Mesendoderm (in vitro differentiated cells): ENCODE measurements around the gene MAP1B.

Experiments
- DNase-seq: peaks from one replicate; pipeline ENCODE4 v3.0.0; 2013
- H2AK5ac ChIP-seq: 2 replicates; pipeline ENCODE4 v1.6.1; 2013; ENCODE audit warnings: low read length, inconsistent platforms
- H2BK120ac ChIP-seq: 2 replicates; pipeline ENCODE4 v1.6.1; 2013; ENCODE audit warnings: low read depth, mild to moderate bottlenecking, low read length, moderate library complexity, mixed read lengths
- H2BK15ac ChIP-seq: replicated peaks from 2 replicates; pipeline ENCODE4 v1.6.1; 2013; ENCODE audit warnings: low read depth, mild to moderate bottlenecking, moderate library complexity
- H2BK5ac ChIP-seq: 2 replicates; pipeline ENCODE4 v1.6.1; 2013; ENCODE audit warnings: low read length, inconsistent platforms
- H3K18ac ChIP-seq: 2 replicates; pipeline ENCODE4 v1.6.1; 2013; ENCODE audit warnings: mild to moderate bottlenecking, low read length, mixed read lengths
- H3K23ac ChIP-seq: one replicate; pipeline ENCODE4 v1.6.1; 2013; ENCODE audit warnings: low read length
- H3K27ac ChIP-seq: 2 replicates; pipeline ENCODE4 v1.5.1; 2013; ENCODE audit warnings: low read depth, mild to moderate bottlenecking, inconsistent platforms, low read length, moderate library complexity
- H3K27me3 ChIP-seq: 2 replicates; pipeline ENCODE4 v1.6.1; 2013; ENCODE audit warnings: low read length, control low read depth, mild to moderate bottlenecking, inconsistent platforms; ENCODE audit not compliant: insufficient read depth, poor library complexity
- H3K36me3 ChIP-seq: 2 replicates; pipeline ENCODE4 v1.6.1; 2013; ENCODE audit warnings: low read length, inconsistent platforms; ENCODE audit not compliant: control insufficient read depth, insufficient read depth
- H3K4ac ChIP-seq: one replicate; pipeline ENCODE4 v1.6.1; 2013; ENCODE audit warnings: low read depth, mild to moderate bottlenecking, low read length, moderate library complexity
- H3K4me1 ChIP-seq: 2 replicates; pipeline ENCODE4 v1.6.1; 2013; ENCODE audit warnings: low read depth, low read length, inconsistent platforms; ENCODE audit not compliant: control insufficient read depth
- H3K4me2 ChIP-seq: 2 replicates; pipeline ENCODE4 v1.6.1; 2013; ENCODE audit warnings: low read length
- H3K4me3 ChIP-seq: 2 replicates; pipeline ENCODE4 v1.5.1; 2013; ENCODE audit warnings: mild to moderate bottlenecking, low read length
- H3K56ac ChIP-seq: one replicate; pipeline ENCODE4 v1.6.1; 2013; ENCODE audit warnings: low read length
- H3K79me1 ChIP-seq: 2 replicates; pipeline ENCODE4 v1.6.1; 2013; ENCODE audit warnings: low read length, inconsistent platforms
- H3K79me2 ChIP-seq: 2 replicates; pipeline ENCODE4 v1.6.1; 2013; ENCODE audit warnings: mild to moderate bottlenecking, low read length; ENCODE audit not compliant: control insufficient read depth, insufficient read depth
- H3K9ac ChIP-seq: 2 replicates; pipeline ENCODE4 v1.6.1; 2013; ENCODE audit warnings: low read length, inconsistent platforms
- H4K5ac ChIP-seq: one replicate; pipeline ENCODE4 v1.6.1; 2013; ENCODE audit warnings: low read length
- H4K8ac ChIP-seq: one replicate; pipeline ENCODE4 v1.6.1; 2013; ENCODE audit warnings: low read depth, mild to moderate bottlenecking, control low read depth, low read length, moderate library complexity
- WGBS: extraction: QIAGEN DNeasy Blood & Tissue Kit; methylation state at CpG from one replicate; pipeline ENCODE4 v1.1.7; 2013; ENCODE audit warnings: low lambda C conversion rate, missing lambda C conversion rate; ENCODE audit not compliant: insufficient coverage; ENCODE audit errors: extremely low coverage; 5-methylcytosine and 5-hydroxymethylcytosine counted together

MAP1B gene

GRCh38 chr5:72110394-72111013 is 3.2 kb downstream of the MAP1B start:
- Histone ChIP-seq H3K79me2 (peaks cover 50% of the 10 kb centered on the region), H3K4me2 (peak overlapping the region; percentile 31), H2BK120ac (no peak overlapping the region), H2BK15ac (no peak overlapping the region), H3K4me3 (no peak overlapping the region), H3K79me1 (peaks cover 27% of the 10 kb centered on the region), H3K56ac (peak overlapping the region; percentile 71), H3K4ac (no peak overlapping the region), H3K4me1 (peaks cover 15% of the 10 kb centered on the region), H3K36me3 (peaks cover 1% of the 10 kb centered on the region), H3K9ac (peak overlapping the region; percentile 37), H3K27me3 (no peaks in the 10 kb centered on the region), H4K5ac (no peak overlapping the region), H2AK5ac (no peak overlapping the region), H4K8ac (no peak overlapping the region), H3K23ac (no peak overlapping the region), H2BK5ac (no peak overlapping the region), H3K18ac (no peak overlapping the region), H3K27ac (no peak overlapping the region)
- WGBS = no CpG with 5 or more reads among the region's 9 CpGs
- DNase-seq = peak; percentile 39

- no peak overlapping the region for H2BK15ac ChIP-seq
- no peak overlapping the region for H4K5ac ChIP-seq
- H2BK5ac ChIP-seq = no peak overlapping the region
- H3K18ac ChIP-seq = no peak overlapping the region
- H3K4ac ChIP-seq = no peak overlapping the region
- no peak overlapping the region for H2AK5ac ChIP-seq
- H3K4me2 ChIP-seq = no peak overlapping the region
- no peak for DNase-seq
- H3K27ac ChIP-seq = no peak overlapping the region
- H3K4me3 ChIP-seq = no peak overlapping the region
- peaks cover 51% of the 10 kb centered on the region for H3K79me2 ChIP-seq
- H2BK120ac ChIP-seq = no peak overlapping the region
- WGBS = no CpG with 5 or more reads among the region's 1 CpG
- H3K27me3 ChIP-seq = no peaks in the 10 kb centered on the region
- H4K8ac ChIP-seq = no peak overlapping the region
- H3K56ac ChIP-seq = peak overlapping the region; percentile 63
- no peak overlapping the region for H3K9ac ChIP-seq
- H3K23ac ChIP-seq = no peak overlapping the region
- peaks cover 5% of the 10 kb centered on the region for H3K36me3 ChIP-seq
- peaks cover 30% of the 10 kb centered on the region for H3K79me1 ChIP-seq
- peaks cover 15% of the 10 kb centered on the region for H3K4me1 ChIP-seq
Observed at GRCh38 chr5:72112389-72112788, 5.1 kb downstream of the MAP1B start.

GRCh38 chr5:72114629-72115028 is 7.4 kb downstream of the MAP1B start:
- peaks cover 13% of the 10 kb centered on the region for H3K4me1 ChIP-seq

GRCh38 chr5:72115296-72115695 is 8.0 kb downstream of the MAP1B start:
- H3K79me1 ChIP-seq = peaks cover 25% of the 10 kb centered on the region
- no peaks in the 10 kb centered on the region for H3K27me3 ChIP-seq
- H4K5ac ChIP-seq = no peak overlapping the region
- DNase-seq = no peak
- H3K4me1 ChIP-seq = peaks cover 8% of the 10 kb centered on the region
- H3K23ac ChIP-seq = no peak overlapping the region
- H3K79me2 ChIP-seq = peaks cover 32% of the 10 kb centered on the region
- H3K18ac ChIP-seq = no peak overlapping the region
- no peak overlapping the region for H3K9ac ChIP-seq
- peaks cover 9% of the 10 kb centered on the region for H3K36me3 ChIP-seq
- H3K4me3 ChIP-seq = no peak overlapping the region
- H3K27ac ChIP-seq = no peak overlapping the region
- no peak overlapping the region for H2BK15ac ChIP-seq
- no peak overlapping the region for H3K56ac ChIP-seq
- H4K8ac ChIP-seq = no peak overlapping the region
- H3K4ac ChIP-seq = no peak overlapping the region
- no peak overlapping the region for H3K4me2 ChIP-seq
- no peak overlapping the region for H2BK120ac ChIP-seq
- no peak overlapping the region for H2BK5ac ChIP-seq
- H2AK5ac ChIP-seq = no peak overlapping the region

More at GRCh38 chr5:72114629-72115028, 7.4 kb downstream of the MAP1B start:
- H3K9ac ChIP-seq = no peak overlapping the region
- no peak overlapping the region for H2BK5ac ChIP-seq
- no peak overlapping the region for H4K8ac ChIP-seq
- peaks cover 39% of the 10 kb centered on the region for H3K79me2 ChIP-seq
- no peak overlapping the region for H3K23ac ChIP-seq
- H3K36me3 ChIP-seq = peaks cover 9% of the 10 kb centered on the region
- no peak overlapping the region for H3K18ac ChIP-seq
- H2BK15ac ChIP-seq = no peak overlapping the region
- no peak overlapping the region for H3K4me2 ChIP-seq
- DNase-seq = no peak
- no peaks in the 10 kb centered on the region for H3K27me3 ChIP-seq
- H3K4me3 ChIP-seq = no peak overlapping the region
- no peak overlapping the region for H4K5ac ChIP-seq
- H2BK120ac ChIP-seq = no peak overlapping the region
- H3K79me1 ChIP-seq = peaks cover 30% of the 10 kb centered on the region
- H3K56ac ChIP-seq = no peak overlapping the region
- H3K27ac ChIP-seq = no peak overlapping the region
- H2AK5ac ChIP-seq = no peak overlapping the region
- no CpG with 5 or more reads among the region's 2 CpGs for WGBS
- no peak overlapping the region for H3K4ac ChIP-seq

GRCh38 chr5:72117307-72117706 is 10.0 kb downstream of the MAP1B start:
- Histone ChIP-seq H3K27me3 (no peaks in the 10 kb centered on the region), H3K9ac (no peak overlapping the region), H2AK5ac (no peak overlapping the region), H3K4me1 (peaks cover 2% of the 10 kb centered on the region), H2BK120ac (no peak overlapping the region), H3K56ac (no peak overlapping the region), H3K27ac (no peak overlapping the region), H3K79me2 (peaks cover 21% of the 10 kb centered on the region), H3K4ac (no peak overlapping the region), H3K36me3 (peaks cover 9% of the 10 kb centered on the region), H2BK15ac (no peak overlapping the region), H3K4me3 (no peak overlapping the region), H2BK5ac (no peak overlapping the region), H4K8ac (no peak overlapping the region), H3K4me2 (no peak overlapping the region), H4K5ac (no peak overlapping the region), H3K18ac (no peak overlapping the region), H3K79me1 (peaks cover 22% of the 10 kb centered on the region), H3K23ac (no peak overlapping the region)
- DNase-seq = no peak

DNA sequence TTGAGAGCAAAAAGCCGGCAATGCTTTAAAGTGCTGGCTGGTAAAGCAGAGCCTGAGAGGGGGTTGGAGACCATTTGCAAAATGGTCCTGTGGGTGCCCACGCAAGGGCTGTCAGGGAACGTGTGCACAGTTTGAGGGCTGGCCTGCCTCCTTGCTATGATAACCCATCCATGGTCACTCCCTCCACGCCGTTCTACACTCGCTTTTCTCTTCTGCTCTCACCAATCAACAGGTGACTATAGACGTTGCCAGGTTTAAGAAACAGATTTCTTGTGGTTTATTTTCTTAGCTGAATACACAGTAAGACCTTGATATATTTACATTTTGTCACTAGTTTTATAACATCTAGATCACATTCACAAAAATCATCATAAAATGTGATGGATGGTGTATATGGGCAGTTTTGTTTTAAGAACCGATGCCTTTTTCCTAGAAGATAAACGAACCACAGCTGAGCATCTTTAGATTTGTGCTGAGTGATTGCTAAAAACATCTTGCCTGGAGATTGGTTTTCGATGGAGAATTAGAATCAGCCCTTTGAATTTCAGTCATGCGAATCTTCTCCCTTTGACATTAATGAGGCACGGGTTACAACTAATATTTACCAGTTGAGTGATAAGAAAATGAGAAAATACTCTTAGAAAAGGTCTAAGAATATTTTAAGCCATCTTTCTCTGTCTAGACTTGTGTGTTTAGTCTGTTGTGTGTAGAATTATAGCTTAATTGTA is 13.9 kb downstream of the MAP1B start:
- peaks cover 14% of the 10 kb centered on the region for H3K79me1 ChIP-seq
- no peak overlapping the region for H3K23ac ChIP-seq
- no peak overlapping the region for H3K4me2 ChIP-seq
- H3K4me3 ChIP-seq = no peak overlapping the region
- H3K4ac ChIP-seq = no peak overlapping the region
- no peak overlapping the region for H4K5ac ChIP-seq
- H3K79me2 ChIP-seq = peaks cover 9% of the 10 kb centered on the region
- peaks cover 7% of the 10 kb centered on the region for H3K36me3 ChIP-seq
- no peak overlapping the region for H3K18ac ChIP-seq
- H4K8ac ChIP-seq = no peak overlapping the region
- DNase-seq = no peak
- no peak overlapping the region for H2BK120ac ChIP-seq
- H2BK15ac ChIP-seq = no peak overlapping the region
- no peaks in the 10 kb centered on the region for H3K4me1 ChIP-seq
- H3K27ac ChIP-seq = no peak overlapping the region
- no peak overlapping the region for H3K9ac ChIP-seq
- no peak overlapping the region for H2BK5ac ChIP-seq
- H3K27me3 ChIP-seq = no peaks in the 10 kb centered on the region
- no peak overlapping the region for H3K56ac ChIP-seq
- no CpG with 5 or more reads among the region's 12 CpGs for WGBS
- H2AK5ac ChIP-seq = no peak overlapping the region
